ENCODE measurements around the gene SPAG4.

Gene SPAG4

GRCh38 chr20:35660122-35660937 lies 44.7 kb downstream of the SPAG4 start:
- no peak for DNase-seq (ENCODE audit: low read depth)
- H3K4me3 ChIP-seq (ENCODE audit: low read depth, low read length): no peak overlapping the region
- in situ Hi-C loops (cut with HindIII; ENCODE audit: low sequenced_read_pairs): no loop called here
- TF ChIP-seq, protein P1, sequence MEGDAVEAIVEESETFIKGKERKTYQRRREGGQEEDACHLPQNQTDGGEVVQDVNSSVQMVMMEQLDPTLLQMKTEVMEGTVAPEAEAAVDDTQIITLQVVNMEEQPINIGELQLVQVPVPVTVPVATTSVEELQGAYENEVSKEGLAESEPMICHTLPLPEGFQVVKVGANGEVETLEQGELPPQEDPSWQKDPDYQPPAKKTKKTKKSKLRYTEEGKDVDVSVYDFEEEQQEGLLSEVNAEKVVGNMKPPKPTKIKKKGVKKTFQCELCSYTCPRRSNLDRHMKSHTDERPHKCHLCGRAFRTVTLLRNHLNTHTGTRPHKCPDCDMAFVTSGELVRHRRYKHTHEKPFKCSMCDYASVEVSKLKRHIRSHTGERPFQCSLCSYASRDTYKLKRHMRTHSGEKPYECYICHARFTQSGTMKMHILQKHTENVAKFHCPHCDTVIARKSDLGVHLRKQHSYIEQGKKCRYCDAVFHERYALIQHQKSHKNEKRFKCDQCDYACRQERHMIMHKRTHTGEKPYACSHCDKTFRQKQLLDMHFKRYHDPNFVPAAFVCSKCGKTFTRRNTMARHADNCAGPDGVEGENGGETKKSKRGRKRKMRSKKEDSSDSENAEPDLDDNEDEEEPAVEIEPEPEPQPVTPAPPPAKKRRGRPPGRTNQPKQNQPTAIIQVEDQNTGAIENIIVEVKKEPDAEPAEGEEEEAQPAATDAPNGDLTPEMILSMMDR (IDR thresholded peaks at IDR 0.05; ENCODE audit: low read depth, low read length, missing control alignments): no peak

DNA sequence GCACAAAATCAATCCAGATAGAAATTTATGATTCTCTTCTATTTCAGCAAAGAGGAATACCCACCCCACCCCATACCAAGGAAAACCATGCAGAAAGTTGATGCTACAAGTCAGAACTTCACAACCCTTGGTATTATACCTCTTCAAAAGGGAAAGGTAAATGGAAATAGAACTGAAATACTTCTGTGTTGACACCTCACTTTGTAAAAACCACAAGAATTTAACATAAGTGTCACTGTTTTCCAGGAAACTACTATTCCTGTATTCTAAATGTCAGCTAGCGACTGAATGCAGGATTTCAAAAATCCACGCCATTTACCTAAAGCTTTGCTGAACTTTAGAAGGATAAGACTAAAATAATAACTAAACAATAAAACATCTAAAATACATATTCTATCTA lies 45.4 kb downstream of the SPAG4 start:
- in situ Hi-C loops (cut with HindIII; ENCODE audit: low sequenced_read_pairs): no loop called here
- no peak overlapping the region for H3K4me3 ChIP-seq (ENCODE audit: low read depth, low read length)
- no peak for DNase-seq (ENCODE audit: low read depth)
- TF ChIP-seq, protein P1 (IDR thresholded peaks at IDR 0.05; ENCODE audit: low read depth, low read length, missing control alignments): no peak

GRCh38 chr20:35661908-35662307 lies 46.3 kb downstream of the SPAG4 start:
- peak overlapping the region; percentile 91 for H3K4me3 ChIP-seq (ENCODE audit: low read depth, low read length)
- DNase-seq (ENCODE audit: low read depth): no peak
- in situ Hi-C loops (cut with HindIII; ENCODE audit: low sequenced_read_pairs): no loop called here
- TF ChIP-seq, protein P1 (IDR thresholded peaks at IDR 0.05; ENCODE audit: low read depth, low read length, missing control alignments): no peak

DNA sequence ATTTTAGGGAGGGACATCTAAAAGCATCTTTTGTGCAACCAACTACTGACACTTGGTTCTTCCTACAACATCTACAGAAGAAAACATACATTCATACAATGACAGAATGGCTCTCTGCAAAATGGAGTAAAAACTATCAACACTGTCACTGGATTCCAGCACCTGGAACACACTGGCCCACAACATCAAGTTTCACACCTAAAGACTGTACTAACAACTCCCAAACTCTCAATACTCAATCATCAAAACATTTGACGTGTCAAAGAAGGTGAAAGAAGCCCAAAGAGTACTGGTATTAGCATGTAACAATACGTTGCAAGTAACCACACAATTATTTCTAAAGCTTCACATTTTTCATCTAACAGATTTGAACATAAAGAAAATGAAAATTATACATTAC lies 46.9 kb downstream of the SPAG4 start:
- H3K4me3 ChIP-seq (ENCODE audit: low read depth, low read length): peak overlapping the region; percentile 91
- in situ Hi-C loops (cut with HindIII; ENCODE audit: low sequenced_read_pairs): no loop called here
- no peak for DNase-seq (ENCODE audit: low read depth)
- TF ChIP-seq, protein P1 (IDR thresholded peaks at IDR 0.05; ENCODE audit: low read depth, low read length, missing control alignments): no peak

DNA sequence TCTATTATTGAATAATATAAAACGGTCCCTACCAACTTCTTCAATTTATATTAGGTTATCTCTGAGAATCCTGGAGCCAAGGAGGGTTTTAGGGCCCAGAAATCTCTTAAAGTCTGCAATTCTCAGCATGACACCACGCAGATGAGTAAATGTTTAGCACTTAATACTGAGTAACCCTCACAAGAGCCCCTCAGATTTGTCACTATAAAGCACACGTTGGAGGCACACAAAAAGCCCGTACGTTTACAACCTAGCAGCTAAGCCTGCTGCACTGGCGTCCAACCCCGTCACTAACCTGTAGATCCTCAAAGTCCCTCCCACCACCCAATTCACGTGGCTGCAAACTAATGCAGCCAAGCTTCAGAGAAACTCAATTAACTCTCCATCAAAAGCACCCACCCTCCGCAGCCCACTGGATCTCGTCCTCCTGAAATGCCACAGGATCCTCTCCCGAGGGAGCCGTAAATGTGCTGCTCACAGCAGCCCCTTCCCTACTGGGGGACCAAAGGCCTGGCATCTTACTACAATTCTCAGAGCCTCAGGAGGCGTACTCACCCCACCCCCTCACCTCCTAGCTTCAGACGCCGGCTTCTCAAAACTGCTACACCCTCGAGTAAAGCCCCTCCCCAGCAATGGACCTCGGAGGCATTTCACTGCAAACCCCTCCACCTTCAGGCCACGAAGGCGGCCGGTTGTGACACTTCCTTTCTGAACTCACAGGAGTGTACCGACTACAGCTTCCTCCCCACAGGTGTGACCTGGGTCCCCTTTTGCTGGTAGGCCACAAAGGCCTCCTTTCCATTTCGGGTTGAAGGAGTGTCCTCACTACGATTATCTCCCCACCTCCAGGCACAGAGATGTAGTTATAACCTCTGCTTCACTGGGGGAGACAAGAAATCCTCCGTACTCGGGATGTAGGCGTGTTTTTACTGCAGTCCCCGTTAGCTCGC lies 48.2 kb downstream of the SPAG4 start:
- TF ChIP-seq, protein P1 (IDR thresholded peaks at IDR 0.05; ENCODE audit: low read depth, low read length, missing control alignments): no peak
- DNase-seq (ENCODE audit: low read depth): no peak
- H3K4me3 ChIP-seq (ENCODE audit: low read depth, low read length): peak overlapping the region; percentile 91
- in situ Hi-C loops (cut with HindIII; ENCODE audit: low sequenced_read_pairs): no loop called here

GRCh38 chr20:35664466-35665206 lies 49.0 kb downstream of the SPAG4 start, which contains the start of the genes CPNE1 and RBM12:
Gene CPNE1, minus strand, starts transcription at chr20:35664900. Its CDS starts 31,977 bp downstream, at chr20:35632923.
Gene RBM12, minus strand, starts transcription at chr20:35664900. Its CDS starts 9,578 bp downstream, at chr20:35655322.
- in situ Hi-C loops (cut with HindIII; ENCODE audit: low sequenced_read_pairs): no loop called here
- DNase-seq (ENCODE audit: low read depth): peak; percentile 82
- TF ChIP-seq, protein P1 (IDR thresholded peaks at IDR 0.05; ENCODE audit: low read depth, low read length, missing control alignments): no peak
- peak within 1 kb of the TSS; percentile 91 for H3K4me3 ChIP-seq (ENCODE audit: low read depth, low read length)
